SKM-1 treated with dmso at 0.1 percent for 144 hours (cell line): ENCODE measurements around the gene GGT7.
A peak's percentile ranks its signal among the peaks of the same experiment; 100 is the strongest.
"Not testable (repeated sequence)": the region's sequence is repeated elsewhere in the genome, so short reads cannot be mapped to it uniquely, and the experiment has no call there.

Experiments
- DNase-seq: peaks from one replicate; lab custom pipeline; 2025; ENCODE audit not compliant: unreplicated experiment; lab: John Stamatoyannopoulos, UW

Gene GGT7

GRCh38 chr20:34883087-34883688 is 10.5 kb upstream of the GGT7 start:
- no peak for DNase-seq

- no peak for DNase-seq
These were observed 9.0 kb upstream of the GGT7 start for GRCh38 chr20:34881689-34882088.

GRCh38 chr20:34880971-34881370 is 8.3 kb upstream of the GGT7 start:
- DNase-seq = not testable (repeated sequence)

GRCh38 chr20:34880215-34880850 is 7.7 kb upstream of the GGT7 start:
- no peak for DNase-seq

- no peak for DNase-seq
These were observed 4.0 kb upstream of the GGT7 start, which contains the start of gene ACSS2 for GRCh38 chr20:34876406-34877282. ACSS2 (plus strand) TSS chr20:34876612; CDS start chr20:34876646, 34 bp downstream.

- peak; percentile 99 for DNase-seq
These were observed 3.2 kb upstream of the GGT7 start for GRCh38 chr20:34875642-34876405.

- peak; percentile 73 for DNase-seq
These were observed 1.5 kb upstream of the GGT7 start for GRCh38 chr20:34874094-34874654.

- DNase-seq = no peak
These were observed 982 bp upstream of the GGT7 start for GRCh38 chr20:34873583-34874093.

- no peak for DNase-seq
These were observed 562 bp downstream of the GGT7 start for GRCh38 chr20:34871966-34872621.

- no peak for DNase-seq
These were observed 1.2 kb downstream of the GGT7 start for GRCh38 chr20:34871320-34871926.

GRCh38 chr20:34864216-34864615 is 8.4 kb downstream of the GGT7 start:
- DNase-seq = no peak

GRCh38 chr20:34863421-34863965 is 9.2 kb downstream of the GGT7 start:
- DNase-seq = no peak

GRCh38 chr20:34862724-34863123 is 9.9 kb downstream of the GGT7 start:
- no peak for DNase-seq

GRCh38 chr20:34861386-34862084 is 11.1 kb downstream of the GGT7 start:
- DNase-seq = no peak

GRCh38 chr20:34859826-34860545 is 12.7 kb downstream of the GGT7 start:
- DNase-seq = no peak

GRCh38 chr20:34859367-34859766 is 13.3 kb downstream of the GGT7 start:
- DNase-seq = no peak

GRCh38 chr20:34852298-34852697 is 20.4 kb downstream of the GGT7 start:
- DNase-seq = no peak

- no peak for DNase-seq
These were observed 21.7 kb downstream of the GGT7 start for GRCh38 chr20:34850969-34851368.
